ENCODE data around the gene TKFC. TPM values are rescaled to one million over a fixed set of nuclear protein-coding genes. Genes with fewer than 3 reads are reported as not detected.
A peak's percentile ranks its signal among the peaks of the same experiment; 100 is the strongest.

The TKFC gene
- total RNA-seq, 6 experiments from 2014 or later, result 36.6 to 216 (median 124) TPM

DNA sequence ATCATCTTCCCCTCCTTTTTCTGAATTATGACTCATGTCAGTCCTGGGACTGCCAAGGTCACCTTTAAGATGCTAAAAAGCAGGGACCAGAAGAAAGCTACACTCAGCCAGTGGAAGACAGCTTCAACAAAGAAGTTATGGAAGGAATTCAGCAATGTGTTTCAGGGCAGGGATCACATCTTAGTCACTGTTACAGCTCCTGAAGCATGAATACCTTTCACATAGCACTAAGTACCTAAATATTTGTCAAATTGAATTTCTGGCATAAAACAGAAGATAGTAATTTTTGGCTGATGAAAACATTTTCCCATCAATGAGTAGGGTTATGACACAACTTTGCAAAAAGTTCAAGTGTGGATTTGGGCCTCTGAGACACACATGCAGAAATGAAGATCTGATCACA is 5.4 kb upstream of the TKFC start:
- intact Hi-C loops (cut with DNase I), result no loop called here
- H3K9me3 ChIP-seq, result no peaks in the 10 kb centered on the region
- H3K27me3 ChIP-seq, result no peaks in the 10 kb centered on the region
- H3K27ac ChIP-seq, result no peak overlapping the region
- H3K36me3 ChIP-seq, result peaks cover 5 to 70% (median 37%) of the 10 kb centered on the region in 4 donors
- TF ChIP-seq CTCF (IDR thresholded peaks at IDR 0.05) (no peak), POLR2A (IDR thresholded peaks at IDR 0.05) (no peak)
- ATAC-seq, result no peak
- H3K4me3 ChIP-seq, result no peak overlapping the region
- peaks cover 0 to 14% (median 5%) of the 10 kb centered on the region in 4 donors for H3K4me1 ChIP-seq
- no peak for DNase-seq

DNA sequence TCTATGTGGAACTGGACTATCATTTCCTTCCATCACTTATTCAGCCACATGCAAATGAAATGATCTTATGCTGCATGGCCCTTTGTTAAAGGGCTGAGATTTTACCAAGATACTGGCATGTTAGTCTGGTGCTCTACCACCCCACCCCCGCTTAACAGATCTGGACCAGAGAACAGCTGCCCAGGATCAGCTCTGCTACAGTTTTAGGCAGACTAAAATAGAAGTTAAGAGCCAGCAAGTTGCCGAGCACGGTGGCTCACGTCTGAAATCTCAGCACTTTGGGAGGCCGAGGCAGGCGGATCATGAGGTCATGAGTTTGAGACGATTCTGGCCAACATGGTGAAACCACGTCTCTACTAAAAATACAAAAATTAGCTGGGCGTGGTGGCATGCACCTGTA is 4.7 kb upstream of the TKFC start:
- Histone ChIP-seq H3K9me3 (no peaks in the 10 kb centered on the region), H3K27me3 (no peaks in the 10 kb centered on the region), H3K27ac (no peak overlapping the region), H3K36me3 (peaks cover 0 to 63% (median 33%) of the 10 kb centered on the region in 4 donors), H3K4me1 (peaks cover 0 to 14% (median 5%) of the 10 kb centered on the region in 4 donors), H3K4me3 (no peak overlapping the region)
- WGBS (ENCODE audit: insufficient coverage, low coverage, low lambda C conversion rate, missing lambda C conversion rate), result 88% methylated on average over 8 of the region's 9 CpGs
- ATAC-seq (no peak), DNase-seq (no peak)
- intact Hi-C loops (cut with DNase I), result no loop called here
- no peak for TF ChIP-seq POLR2A (IDR thresholded peaks at IDR 0.05)

DNA sequence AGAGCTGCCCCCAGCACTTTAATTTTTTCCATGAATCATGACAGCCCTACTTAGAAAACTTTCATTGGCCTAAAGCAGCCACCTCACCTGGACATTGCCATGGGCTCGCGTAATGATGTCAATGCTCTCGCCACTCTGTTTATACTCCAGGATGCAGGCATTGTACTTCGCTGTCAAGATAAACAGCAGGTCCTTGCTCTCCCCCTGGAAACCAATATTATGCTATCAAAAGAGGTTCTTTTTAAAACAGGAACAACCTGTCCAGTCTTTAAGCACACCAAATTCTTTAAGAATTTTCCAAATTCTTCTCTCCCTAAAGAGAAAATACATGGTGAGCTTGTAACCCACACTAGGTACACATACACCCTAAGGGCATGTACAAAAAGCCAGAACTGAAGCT is 3.2 kb upstream of the TKFC start:
- DNase-seq (no peak), ATAC-seq (no peak)
- intact Hi-C loops (cut with DNase I), result no loop called here
- H3K27ac ChIP-seq, result no peak overlapping the region
- no peaks in the 10 kb centered on the region for H3K9me3 ChIP-seq
- TF ChIP-seq POLR2A (IDR thresholded peaks at IDR 0.05), result no peak
- no peak for TF ChIP-seq CTCF (IDR thresholded peaks at IDR 0.05)
- WGBS (ENCODE audit: insufficient coverage, low coverage, low lambda C conversion rate, missing lambda C conversion rate), result 87% methylated on average over 4 of the region's 4 CpGs
- no peak overlapping the region for H3K4me3 ChIP-seq
- peaks cover 0 to 25% (median 9%) of the 10 kb centered on the region in 4 donors for H3K4me1 ChIP-seq
- H3K36me3 ChIP-seq, result peaks cover 0 to 50% (median 23%) of the 10 kb centered on the region in 4 donors
- no peaks in the 10 kb centered on the region for H3K27me3 ChIP-seq

DNA sequence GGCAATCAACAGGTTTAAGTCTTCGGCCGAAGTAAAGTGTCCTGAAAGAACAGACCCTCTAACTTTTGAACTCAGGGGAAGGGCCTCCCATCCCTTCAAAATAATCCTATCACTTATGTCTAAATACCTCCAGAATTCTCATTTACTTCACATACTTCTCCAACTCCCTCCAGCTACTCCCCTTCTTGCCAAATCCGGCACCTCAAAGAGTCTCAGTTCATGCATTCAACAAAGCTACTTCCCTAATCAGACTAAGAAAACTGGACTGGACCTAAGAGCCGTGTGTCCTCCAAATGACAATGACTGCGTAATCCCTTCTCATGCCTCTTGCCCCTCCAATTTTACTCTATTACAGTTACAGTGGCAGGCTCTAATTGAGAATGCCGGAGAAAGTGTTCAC is 1.4 kb upstream of the TKFC start:
- Histone ChIP-seq H3K9me3 (no peaks in the 10 kb centered on the region), H3K4me1 (peaks cover 0 to 40% (median 14%) of the 10 kb centered on the region in 4 donors), H3K36me3 (peaks cover 0 to 32% (median 13%) of the 10 kb centered on the region in 4 donors), H3K27me3 (no peaks in the 10 kb centered on the region), H3K27ac (no peak overlapping the region), H3K4me3 (peak overlapping the region; percentile 94 to 98 (median 96))
- 49% methylated on average over 5 of the region's 6 CpGs for WGBS (ENCODE audit: insufficient coverage, low coverage, low lambda C conversion rate, missing lambda C conversion rate)
- TF ChIP-seq CTCF (IDR thresholded peaks at IDR 0.05) (no peak), POLR2A (IDR thresholded peaks at IDR 0.05) (no peak)
- intact Hi-C loops (cut with DNase I), result no loop called here
- DNase-seq (no peak), ATAC-seq (no peak)

GRCh38 chr11:61332281-61332796 is 689 bp upstream of the TKFC start:
- Histone ChIP-seq H3K36me3 (peaks cover 0 to 25% (median 11%) of the 10 kb centered on the region in 4 donors), H3K27ac (peak overlapping the region; percentile 82 to 85 (median 83)), H3K9me3 (no peaks in the 10 kb centered on the region), H3K27me3 (no peaks in the 10 kb centered on the region), H3K4me1 (peaks cover 0 to 42% (median 15%) of the 10 kb centered on the region in 4 donors), H3K4me3 (peak overlapping the region; percentile 94 to 98 (median 96))
- ATAC-seq, result no peak
- DNase-seq, result no peak
- no peak for TF ChIP-seq CTCF (IDR thresholded peaks at IDR 0.05)
- no peak for TF ChIP-seq POLR2A (IDR thresholded peaks at IDR 0.05)
- intact Hi-C loops (cut with DNase I), result no loop called here
- 0% methylated on average over 19 of the region's 24 CpGs for WGBS (ENCODE audit: insufficient coverage, low coverage, low lambda C conversion rate, missing lambda C conversion rate)

Measured in right lobe of liver (tissue), 6 donors.